Measurements from ENCODE around the gene ATP2A3. TPM values are rescaled to one million over a fixed set of nuclear protein-coding genes. Genes with fewer than 3 reads are reported as not detected.

ATP2A3 gene
- total and polyA plus RNA-seq, 11 donors, result 3.3 to 21.8 (median 7.0) TPM

DNA sequence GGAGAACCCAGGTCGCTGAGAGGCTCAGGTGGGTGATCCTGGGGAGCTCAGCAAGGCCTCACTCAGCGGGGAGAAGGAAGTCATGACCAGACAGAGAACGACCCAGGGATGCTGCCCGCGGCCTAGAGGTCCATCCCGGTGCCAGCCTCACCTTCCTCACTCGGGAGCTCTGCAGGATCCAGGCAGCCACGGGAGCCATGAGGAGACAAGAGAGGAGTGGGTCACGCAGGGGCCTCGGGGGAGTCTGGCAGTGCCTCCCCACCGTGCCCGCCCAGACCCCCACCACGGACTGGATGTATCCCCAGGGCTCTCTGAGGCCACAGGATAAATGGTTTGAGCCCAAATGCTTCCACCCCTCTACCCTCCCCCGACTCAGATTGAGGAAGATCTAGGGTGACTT is 10.7 kb downstream of the ATP2A3 start:
- no peak for ATAC-seq
- peaks cover 0 to 8% (median 0%) of the 10 kb centered on the region in 9 donors for H3K36me3 ChIP-seq
- no peaks in the 10 kb centered on the region for H3K9me3 ChIP-seq
- H3K27ac ChIP-seq, result no peak overlapping the region
- peaks cover 0 to 14% (median 7%) of the 10 kb centered on the region in 12 donors for H3K4me1 ChIP-seq
- TF ChIP-seq, protein P1, sequence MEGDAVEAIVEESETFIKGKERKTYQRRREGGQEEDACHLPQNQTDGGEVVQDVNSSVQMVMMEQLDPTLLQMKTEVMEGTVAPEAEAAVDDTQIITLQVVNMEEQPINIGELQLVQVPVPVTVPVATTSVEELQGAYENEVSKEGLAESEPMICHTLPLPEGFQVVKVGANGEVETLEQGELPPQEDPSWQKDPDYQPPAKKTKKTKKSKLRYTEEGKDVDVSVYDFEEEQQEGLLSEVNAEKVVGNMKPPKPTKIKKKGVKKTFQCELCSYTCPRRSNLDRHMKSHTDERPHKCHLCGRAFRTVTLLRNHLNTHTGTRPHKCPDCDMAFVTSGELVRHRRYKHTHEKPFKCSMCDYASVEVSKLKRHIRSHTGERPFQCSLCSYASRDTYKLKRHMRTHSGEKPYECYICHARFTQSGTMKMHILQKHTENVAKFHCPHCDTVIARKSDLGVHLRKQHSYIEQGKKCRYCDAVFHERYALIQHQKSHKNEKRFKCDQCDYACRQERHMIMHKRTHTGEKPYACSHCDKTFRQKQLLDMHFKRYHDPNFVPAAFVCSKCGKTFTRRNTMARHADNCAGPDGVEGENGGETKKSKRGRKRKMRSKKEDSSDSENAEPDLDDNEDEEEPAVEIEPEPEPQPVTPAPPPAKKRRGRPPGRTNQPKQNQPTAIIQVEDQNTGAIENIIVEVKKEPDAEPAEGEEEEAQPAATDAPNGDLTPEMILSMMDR (IDR thresholded peaks at IDR 0.05), result no peak
- no peak for TF ChIP-seq POLR2A (IDR thresholded peaks at IDR 0.05)
- intact Hi-C loops (cut with DNase I), result no loop called here
- H3K27me3 ChIP-seq, result no peaks in the 10 kb centered on the region
- DNase-seq, result no peak
- 93 to 99% (median 95%) methylated on average over 7 to 14 of the region's 14 CpGs for WGBS, 4 donors
- no peak overlapping the region for H3K4me3 ChIP-seq

DNA sequence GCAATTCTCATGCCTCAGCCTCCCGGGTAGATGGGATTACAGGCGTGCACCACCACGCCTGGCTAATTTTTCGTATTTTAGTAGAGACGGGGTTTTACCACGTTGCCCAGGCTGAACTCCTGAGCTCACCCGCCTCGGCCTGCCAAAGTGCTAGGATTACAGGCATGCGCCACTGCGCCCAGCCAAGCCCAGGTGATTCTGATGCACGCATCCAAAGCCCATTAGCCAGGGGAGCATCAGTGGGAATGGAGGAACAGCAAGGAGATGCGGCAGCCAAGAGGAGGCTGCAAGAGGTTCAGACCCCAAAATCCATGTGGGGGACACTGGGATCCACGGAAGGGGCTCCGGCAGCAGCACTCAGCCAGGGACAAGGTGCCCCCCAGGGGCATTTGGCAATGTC is 12.1 kb downstream of the ATP2A3 start:
- Histone ChIP-seq H3K27me3 (no peaks in the 10 kb centered on the region), H3K4me3 (no peak overlapping the region), H3K27ac (no peak overlapping the region), H3K9me3 (no peaks in the 10 kb centered on the region), H3K4me1 (peaks cover 0 to 14% (median 7%) of the 10 kb centered on the region in 12 donors), H3K36me3 (peaks cover 0 to 17% (median 0%) of the 10 kb centered on the region in 9 donors)
- TF ChIP-seq, protein P1 (IDR thresholded peaks at IDR 0.05), result no peak
- no peak for TF ChIP-seq POLR2A (IDR thresholded peaks at IDR 0.05)
- 97 to 99% (median 98%) methylated on average over 12 to 14 of the region's 14 CpGs for WGBS, 4 donors
- ATAC-seq, result no peak
- intact Hi-C loops (cut with DNase I), result no loop called here
- no peak for DNase-seq

DNA sequence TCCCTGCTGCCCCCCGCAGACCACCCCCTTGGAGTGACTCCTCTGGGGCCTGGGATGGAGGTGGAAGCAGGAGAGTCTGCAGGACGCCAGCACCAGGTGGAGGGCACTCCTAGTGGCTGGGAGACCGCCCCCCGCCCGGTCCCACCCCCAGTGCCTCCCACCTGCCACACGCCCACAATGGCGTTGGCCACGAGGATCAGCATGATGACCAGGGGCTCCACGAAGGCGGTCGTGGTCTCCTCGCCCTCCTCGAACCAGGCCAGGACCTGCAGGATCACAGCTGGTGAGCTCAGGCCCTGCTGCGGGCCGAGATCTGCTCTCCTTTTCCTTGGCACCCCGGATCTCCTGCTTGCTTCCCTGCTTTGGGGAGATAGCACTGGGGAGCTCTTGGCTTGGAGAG is 12.8 kb downstream of the ATP2A3 start:
- TF ChIP-seq, protein P1 (IDR thresholded peaks at IDR 0.05), result no peak
- no peak for TF ChIP-seq POLR2A (IDR thresholded peaks at IDR 0.05)
- DNase-seq (no peak), ATAC-seq (no peak)
- no peaks in the 10 kb centered on the region for H3K27me3 ChIP-seq
- peaks cover 0 to 14% (median 7%) of the 10 kb centered on the region in 12 donors for H3K4me1 ChIP-seq
- 91 to 95% (median 93%) methylated on average over 8 to 16 of the region's 16 CpGs for WGBS, 4 donors
- H3K36me3 ChIP-seq, result peaks cover 0 to 24% (median 0%) of the 10 kb centered on the region in 9 donors
- intact Hi-C loops (cut with DNase I), result no loop called here
- H3K27ac ChIP-seq, result no peak overlapping the region
- no peak overlapping the region for H3K4me3 ChIP-seq
- no peaks in the 10 kb centered on the region for H3K9me3 ChIP-seq

DNA sequence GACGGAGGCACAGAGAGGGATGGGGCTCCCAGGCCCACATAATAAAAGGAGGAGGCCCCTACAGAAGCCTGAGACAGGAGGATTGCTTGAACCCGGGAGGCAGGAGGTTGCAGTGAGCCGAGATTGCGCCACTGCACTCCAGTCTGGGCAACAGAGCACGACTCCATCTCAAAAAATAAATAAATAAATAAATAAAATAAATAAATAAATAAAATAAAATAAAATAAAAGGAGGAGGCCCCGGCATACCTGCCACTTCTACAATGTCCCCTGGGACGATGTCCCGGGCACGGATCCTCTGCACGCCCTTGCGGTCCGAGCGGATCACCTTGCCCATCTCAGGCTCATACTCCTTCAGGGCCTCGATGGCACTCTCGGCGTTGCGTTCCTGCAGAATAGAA is 13.2 kb downstream of the ATP2A3 start:
- TF ChIP-seq POLR2A (IDR thresholded peaks at IDR 0.05), result no peak
- TF ChIP-seq, protein P1 (IDR thresholded peaks at IDR 0.05), result no peak
- ATAC-seq, result no peak

More for the DNA sequence above, 13.2 kb downstream of the ATP2A3 start:
- H3K4me1 ChIP-seq, result peaks cover 0 to 14% (median 7%) of the 10 kb centered on the region in 12 donors
- peaks cover 0 to 27% (median 0%) of the 10 kb centered on the region in 9 donors for H3K36me3 ChIP-seq
- intact Hi-C loops (cut with DNase I), result no loop called here
- no peak overlapping the region for H3K4me3 ChIP-seq
- 96 to 98% (median 97%) methylated on average over 17 of the region's 17 CpGs for WGBS, 4 donors
- no peak overlapping the region for H3K27ac ChIP-seq
- no peaks in the 10 kb centered on the region for H3K27me3 ChIP-seq
- DNase-seq, result no peak
- H3K9me3 ChIP-seq, result no peaks in the 10 kb centered on the region

Measured in heart left ventricle (tissue), 16 donors.